ENCODE measurements around the gene HOXA11. TPM values are rescaled to one million over a fixed set of nuclear protein-coding genes. Genes with fewer than 3 reads are reported as not detected.
A peak's percentile ranks its signal among the peaks of the same experiment; 100 is the strongest.

Gene HOXA11
- total and polyA plus RNA-seq, 2 of the 4 experiments (the other 2 are of a cell fraction) = 0.05 TPM; not detected in 1

DNA sequence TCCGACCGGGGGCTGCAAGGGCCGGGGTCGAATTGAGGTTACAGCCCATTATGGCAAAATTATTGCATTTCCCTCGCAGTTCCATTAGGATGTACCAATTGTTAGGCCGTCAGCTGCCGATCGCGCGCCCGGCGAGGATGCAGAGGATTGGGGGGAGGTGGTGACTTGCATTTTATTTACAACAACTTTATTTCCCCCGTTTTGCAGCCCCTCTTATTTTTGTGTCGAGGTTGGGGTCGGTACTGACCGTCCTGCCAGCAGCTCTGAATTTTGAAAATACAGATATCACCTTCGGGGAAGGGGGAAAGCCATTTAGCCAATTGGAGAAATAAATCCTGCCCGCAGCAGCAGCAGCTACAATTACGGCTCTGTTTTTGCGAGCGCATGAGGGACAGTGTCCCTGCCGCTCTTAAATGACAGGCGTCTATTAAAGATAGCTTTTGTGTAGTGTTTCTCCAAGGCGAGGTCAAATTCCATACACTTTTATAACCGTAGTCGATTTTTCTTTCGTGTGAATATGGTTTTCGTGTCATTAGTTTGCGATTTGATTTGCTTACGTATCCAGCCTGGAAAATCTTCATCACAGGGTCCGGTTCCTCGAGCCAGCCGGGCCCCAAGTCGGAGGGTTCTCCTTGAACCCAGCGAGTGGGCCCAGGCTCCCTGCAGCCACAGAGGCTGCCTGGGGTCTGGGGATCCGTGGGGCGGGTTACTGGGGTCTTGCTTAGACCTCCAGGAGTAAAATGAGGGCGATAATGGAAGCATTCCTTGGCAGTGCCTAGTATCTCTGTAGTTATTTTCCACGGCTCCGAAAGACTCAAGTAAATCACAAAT, 40.9 kb downstream of the HOXA11 start:
- ATAC-seq (ENCODE audit: low read depth) = no peak
- no TSS peak for BruUV-seq (replicated peaks)
- TF ChIP-seq NFE2L2 (IDR thresholded peaks at IDR 0.05; ENCODE audit: low read depth, low read length) = 0 out of 2 replicates have a peak, but pooled peaks have one; percentile 3
- TF ChIP-seq FOS (IDR thresholded peaks at IDR 0.05; ENCODE audit: low read depth, low read length) = no peak
- peak; percentile 45; the same call in 1 of the 2 replicates for TF ChIP-seq POLR2A (IDR thresholded peaks at IDR 0.05; ENCODE audit: low read depth, low read length)
- H4K8ac ChIP-seq (ENCODE audit: low read depth in 2 of 2, low read length in 2 of 2) = peak overlapping the region; percentile 58 to 84
- H4K20me1 ChIP-seq (ENCODE audit: insufficient read depth, low read length) = no peaks in the 10 kb centered on the region
- H3K14ac ChIP-seq (replicated peaks; ENCODE audit: low read depth, low read length) = peak overlapping the region; percentile 51
- peak overlapping the region; percentile 86 for H3K23ac ChIP-seq (ENCODE audit: low read depth, low read length)
- WGBS, 2 experiments (ENCODE audit: extremely low coverage in 2 of 2, insufficient read length in 1 of 2) = 0% methylated on average over 2 of the region's 40 CpGs; no CpG with 5 or more reads in 1 of the 2 experiments
- no peaks in the 10 kb centered on the region for H3K9me1 ChIP-seq (ENCODE audit: insufficient read depth, low read length)
- H4K5ac ChIP-seq (ENCODE audit: low read depth, low read length) = peak overlapping the region; percentile 76
- H2BK20ac ChIP-seq (ENCODE audit: low read depth, low read length) = no peak overlapping the region; the same call in 1 of the 2 replicates
- H3K36me3 ChIP-seq (ENCODE audit: control insufficient read depth, insufficient read depth, low read length) = peaks cover 9% of the 10 kb centered on the region
- peak overlapping the region; percentile 56 for H3K56ac ChIP-seq (ENCODE audit: extremely low read depth, insufficient read depth, low read length)
- peak overlapping the region; percentile 40 for H3K4me3 ChIP-seq (ENCODE audit: insufficient read depth, low read depth, low read length)
- peaks cover 18% of the 10 kb centered on the region for H3K4me1 ChIP-seq (ENCODE audit: control insufficient read depth, insufficient read depth, low read length)
- H3K18ac ChIP-seq (ENCODE audit: low read depth, low read length) = peak overlapping the region; percentile 77
- H2AK9ac ChIP-seq (replicated peaks; ENCODE audit: low read depth, low read length, poor library complexity) = no peak overlapping the region
- peak overlapping the region; percentile 79 for H3K4ac ChIP-seq (ENCODE audit: low read depth, low read length)
- H3K79me1 ChIP-seq (ENCODE audit: low read depth in 1 of 2, low read length in 2 of 2) = peaks cover 9 to 37% of the 10 kb centered on the region in 2 experiments; a peak in 3 of 4 replicates
- peak overlapping the region; percentile 80 for H3K27ac ChIP-seq (ENCODE audit: insufficient read depth, low read length)
- H2AK5ac ChIP-seq (ENCODE audit: low read depth, low read length) = no peak overlapping the region
- peak overlapping the region; percentile 76 for H4K91ac ChIP-seq (ENCODE audit: insufficient read depth, low read depth, low read length)
- peak; percentile 72 for DNase-seq
- POLR2A ChIA-PET (ENCODE audit: unreplicated experiment) = interaction anchor here (1.3 kb wide), 1 partner anchor 36 kb away, joined by 5 read pairs; no protein-coding TSS in a partner anchor
- no peaks in the 10 kb centered on the region for H3K27me3 ChIP-seq (ENCODE audit: control insufficient read depth, insufficient read depth, low read length)
- peak overlapping the region; percentile 83 for H3K4me2 ChIP-seq (ENCODE audit: low read depth, low read length)
- intact Hi-C loops (cut with micrococcal nuclease) = loop anchor here (1.0 to 5.0 kb wide), 4 partner anchors 458 to 1282 kb away; no protein-coding TSS in a partner anchor
- peak overlapping the region; percentile 90 for H2AFZ ChIP-seq (replicated peaks; ENCODE audit: low read length, poor library complexity)
- peak overlapping the region; percentile 87 for H3K9ac ChIP-seq (ENCODE audit: low read depth, low read length)
- H2BK15ac ChIP-seq (ENCODE audit: low read depth, low read length) = peak overlapping the region; percentile 33; the same call in 2 of the 3 replicates
- in situ Hi-C loops (cut with MboI; ENCODE audit: low sequenced_read_pairs) = loop anchor here (5.0 to 10.0 kb wide), 3 partner anchors 42 to 949 kb away; partner anchors contain the start of gene HOXA2
- peak overlapping the region; percentile 73 for H2BK120ac ChIP-seq (ENCODE audit: low read depth, low read length)
- CTCF ChIA-PET = interaction anchor here (0.5 to 2.0 kb wide), 24 partner anchors 8 to 1887 kb away, joined by 3 to 9 read pairs (median 4); partner anchors contain the start of gene HOXA3
- peak overlapping the region; percentile 66 for H2BK5ac ChIP-seq (ENCODE audit: low read depth, low read length, poor library complexity, severe bottlenecking)
- dilution Hi-C loops (cut with HindIII; ENCODE audit: low sequenced_read_pairs, unreplicated experiment) = no loop called here
- H3K9me3 ChIP-seq (ENCODE audit: control insufficient read depth, insufficient read depth, low read length) = no peaks in the 10 kb centered on the region

Data from IMR-90 (cell line).